H4 (cell line): Measurements from ENCODE around the gene MAPRE2. TPM values are rescaled to one million over a fixed set of nuclear protein-coding genes. Genes with fewer than 3 reads are reported as not detected.
"Not testable (repeated sequence)": the region's sequence is repeated elsewhere in the genome, so short reads cannot be mapped to it uniquely, and the experiment has no call there.

Experiments
- DNase-seq: peaks from one replicate; pipeline ENCODE4 v3.0.0-alpha.2; 2015; ENCODE audit warnings: low spot score
- total RNA-seq: library from RNA; depleted of rRNA; stranded (reverse); fragments of >200 nt; shearing (Covaris generic); gene quantifications from 2 replicates; pipeline ENCODE4 v1.2.3, GENCODE V29; 2014

The MAPRE2 gene
- total RNA-seq, 1 experiment from 2014 or later: 32.6 TPM

DNA sequence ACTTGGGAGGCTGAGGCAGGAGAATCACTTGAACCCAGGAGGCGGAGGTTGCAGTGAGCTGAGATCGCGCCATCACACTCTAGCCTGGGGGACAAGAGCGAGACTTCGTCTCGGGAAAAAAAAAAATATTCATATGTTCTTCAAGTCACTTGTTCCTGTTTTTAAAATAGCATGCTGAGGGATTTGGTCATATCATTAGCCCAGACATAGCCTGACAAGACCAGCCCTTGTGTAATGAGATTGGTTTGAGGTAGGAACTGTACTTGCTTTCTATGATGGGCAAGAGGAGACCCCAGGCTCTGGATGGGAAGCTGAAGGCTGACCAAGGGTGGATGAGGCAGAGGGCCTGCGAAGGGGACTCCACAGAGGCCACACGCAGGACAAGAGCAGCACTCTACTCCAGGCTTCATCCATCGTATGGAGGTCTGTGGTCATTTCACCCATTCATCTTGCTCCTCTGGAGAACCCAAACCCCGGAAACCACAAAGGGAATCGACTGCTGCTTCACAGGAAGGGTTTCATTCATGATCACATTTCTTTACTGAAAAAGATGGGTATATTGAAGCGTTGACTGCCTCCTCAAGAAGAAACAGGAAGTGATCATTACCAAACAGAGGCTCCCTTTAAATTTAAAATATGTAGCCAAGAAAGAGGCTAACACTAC is 112.5 kb downstream of the MAPRE2 start:
- DNase-seq: no peak

DNA sequence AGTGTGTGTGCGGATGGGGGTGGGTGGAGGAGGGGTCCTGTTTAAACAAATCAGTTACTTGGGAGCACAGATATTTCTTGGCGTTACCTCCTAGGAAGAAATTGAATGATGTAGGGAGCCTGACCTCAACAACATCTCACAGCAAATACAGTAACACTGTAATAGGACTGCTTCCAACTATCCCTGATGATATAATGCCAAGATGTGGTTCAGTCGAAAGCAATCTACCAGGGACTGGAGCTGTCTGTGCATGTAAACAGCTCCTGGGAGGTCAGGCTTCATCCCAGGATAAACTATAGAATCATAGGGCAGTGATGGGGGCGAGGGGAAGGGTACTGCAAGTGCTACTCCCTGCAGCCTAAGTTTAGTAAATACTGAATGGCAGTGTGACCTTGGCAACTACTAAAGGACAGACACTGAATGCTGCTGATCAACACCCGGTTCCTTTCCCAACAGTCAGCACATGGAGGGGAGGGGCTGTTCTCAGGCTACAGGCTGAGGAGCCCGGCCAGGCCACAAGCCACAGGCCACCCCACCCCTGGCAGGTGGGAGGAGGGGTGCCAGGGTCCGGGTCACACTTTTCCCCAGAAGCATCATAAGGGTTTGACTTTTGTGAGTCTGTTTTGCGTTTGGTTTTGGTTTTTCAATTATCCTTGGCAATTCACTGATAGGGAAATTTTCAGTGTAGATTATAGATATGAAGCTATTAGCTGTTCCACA is 114.3 kb downstream of the MAPRE2 start:
- no peak for DNase-seq

DNA sequence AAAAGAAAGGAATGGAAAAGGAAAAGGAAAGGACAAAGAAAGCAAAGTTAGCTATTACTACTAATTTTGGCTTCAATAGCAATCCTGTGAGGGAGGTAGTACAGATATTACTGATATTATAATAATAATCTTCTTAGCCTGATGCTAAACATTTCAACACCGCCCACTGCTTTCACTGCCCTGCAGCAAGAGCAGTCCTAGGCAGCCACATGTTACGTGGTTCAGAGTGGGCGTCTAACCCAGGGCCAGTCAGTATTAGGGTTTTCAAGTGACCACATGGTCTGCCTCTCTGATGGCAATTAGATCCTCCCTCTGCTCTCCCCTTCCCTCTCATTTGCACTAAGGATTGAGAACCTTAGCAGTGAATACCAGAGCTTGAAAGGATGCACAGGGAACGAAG is 116.0 kb downstream of the MAPRE2 start:
- DNase-seq: no peak

DNA sequence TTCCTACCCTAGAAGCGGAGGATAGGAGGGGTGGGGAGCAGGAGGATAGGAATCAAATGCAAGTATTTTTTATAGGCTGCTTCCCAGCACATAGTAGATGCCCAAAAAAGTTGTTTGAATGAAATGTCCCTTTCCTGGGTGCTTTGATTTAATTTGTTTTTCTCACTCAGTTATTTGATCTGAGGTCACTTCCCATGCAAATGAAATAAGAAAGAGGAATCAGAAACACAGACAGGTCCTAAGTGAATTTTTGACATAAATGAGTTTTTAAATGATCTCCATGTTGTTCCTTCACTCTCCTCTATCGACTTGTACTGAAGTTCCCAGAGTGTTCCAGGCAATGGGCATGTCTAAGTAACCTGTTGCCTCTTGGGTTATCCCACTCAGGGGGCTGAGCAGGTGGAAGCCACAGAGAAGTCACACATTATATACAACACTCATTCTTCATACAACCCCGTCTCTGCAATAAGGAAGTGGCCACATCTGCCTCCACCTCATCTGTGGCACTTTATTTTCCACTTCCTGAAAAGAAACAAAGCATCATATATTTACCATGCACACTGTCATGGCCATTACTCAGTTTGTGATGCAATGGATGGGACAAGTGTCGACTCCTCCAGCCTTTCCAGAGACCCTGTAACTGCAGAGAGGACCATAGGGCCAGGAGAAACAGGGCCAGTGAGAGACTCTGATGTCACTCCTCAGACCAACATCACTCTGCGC is 117.7 kb downstream of the MAPRE2 start:
- DNase-seq: no peak

DNA sequence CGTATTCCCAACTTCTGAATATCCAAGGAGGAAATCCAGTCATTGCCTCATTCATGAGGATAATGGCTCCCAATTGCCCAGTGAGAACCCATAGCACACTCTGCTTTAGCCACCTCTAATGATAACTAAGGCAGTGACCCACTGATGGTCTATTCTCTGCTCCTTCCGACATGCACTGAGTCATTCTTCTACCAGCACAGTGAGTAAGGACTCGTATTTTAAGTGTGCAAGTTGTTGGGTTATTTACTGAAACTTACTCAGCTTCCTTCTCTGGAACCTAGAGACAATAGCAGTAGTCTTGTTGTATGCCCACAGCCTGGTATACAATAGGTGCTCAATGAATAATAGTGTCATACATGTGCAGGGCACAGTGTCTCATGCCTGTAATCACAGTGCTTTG is 118.6 kb downstream of the MAPRE2 start:
- no peak for DNase-seq

DNA sequence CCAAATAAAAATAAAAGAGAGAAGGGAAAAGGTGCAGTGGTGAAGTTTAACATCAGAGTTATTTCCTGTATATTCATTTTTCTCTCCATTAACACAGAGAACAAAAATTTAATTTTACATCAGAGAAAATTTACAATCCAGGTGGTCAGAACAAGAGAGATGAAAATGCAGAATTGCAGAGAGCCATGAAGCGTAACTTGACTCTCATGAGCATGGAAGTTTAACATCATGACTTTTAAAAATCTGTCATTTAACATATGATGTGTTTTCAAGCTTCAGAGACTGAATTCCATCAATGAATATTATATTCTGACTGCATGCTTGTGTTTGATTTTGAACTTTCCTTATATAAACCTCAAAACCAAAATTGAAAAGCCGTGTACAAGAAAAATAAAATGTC is 120.3 kb downstream of the MAPRE2 start:
- no peak for DNase-seq

DNA sequence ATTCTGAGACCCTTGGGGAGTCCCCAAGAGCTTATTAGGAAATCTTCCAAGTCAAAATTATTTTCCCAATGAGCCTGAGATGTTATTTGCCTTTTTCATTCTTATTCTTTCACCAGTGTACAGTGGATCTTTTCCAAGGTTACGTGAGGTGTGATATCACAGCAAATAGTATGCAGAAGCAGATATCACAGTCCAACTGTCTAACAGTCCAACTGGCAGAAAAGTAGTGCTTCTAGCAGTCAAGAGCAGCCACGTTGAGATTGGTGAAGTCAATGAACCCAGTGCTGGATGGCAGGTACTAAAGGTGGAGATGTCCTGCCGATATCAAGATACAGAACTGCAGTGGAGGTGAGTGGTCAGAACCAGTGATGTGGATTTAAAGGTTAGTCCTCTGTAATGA is 120.7 kb downstream of the MAPRE2 start:
- no peak for DNase-seq

DNA sequence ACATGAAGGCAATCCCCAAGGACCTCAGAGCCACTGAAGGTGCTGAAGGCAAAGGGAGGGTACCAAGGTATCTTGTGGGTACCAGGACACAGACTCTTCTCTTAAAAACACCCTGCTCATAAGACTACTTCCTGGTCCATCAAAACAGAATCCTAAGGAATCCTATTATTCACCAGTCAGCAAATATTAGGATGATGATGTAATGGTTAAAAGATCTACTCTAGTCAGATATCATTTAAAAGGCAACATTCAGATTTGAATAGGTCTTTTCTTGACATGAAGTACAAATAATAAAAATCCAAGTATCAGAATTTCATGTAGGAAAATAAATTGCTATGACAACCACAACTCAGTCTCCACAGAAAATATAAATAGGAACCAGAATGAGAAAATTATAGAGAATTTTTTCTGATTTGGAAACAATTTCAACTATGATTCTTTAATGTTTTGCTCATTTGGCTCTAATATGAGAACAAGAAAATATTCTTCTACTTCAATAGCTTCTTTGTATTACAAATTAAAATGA is 121.9 kb downstream of the MAPRE2 start:
- DNase-seq: no peak

DNA sequence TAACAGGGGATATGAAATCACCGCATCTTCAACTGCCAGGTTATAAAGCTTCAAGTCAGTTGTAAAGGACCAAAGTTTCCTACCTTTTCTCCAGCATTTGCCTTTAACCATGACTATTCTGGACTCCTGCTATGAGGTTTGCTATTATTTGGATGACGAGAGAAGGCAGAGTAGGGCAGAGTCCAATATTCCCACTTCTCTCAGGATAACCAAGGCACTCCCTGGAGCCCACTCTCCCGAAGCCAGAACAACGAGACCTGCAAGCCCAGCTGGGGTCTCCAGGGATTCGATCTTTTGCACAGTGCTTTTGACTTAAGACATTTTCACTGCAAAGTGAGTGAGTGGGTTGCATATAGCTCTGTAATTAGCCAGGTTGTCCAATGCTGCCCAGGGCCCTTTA is 122.5 kb downstream of the MAPRE2 start:
- DNase-seq: no peak

DNA sequence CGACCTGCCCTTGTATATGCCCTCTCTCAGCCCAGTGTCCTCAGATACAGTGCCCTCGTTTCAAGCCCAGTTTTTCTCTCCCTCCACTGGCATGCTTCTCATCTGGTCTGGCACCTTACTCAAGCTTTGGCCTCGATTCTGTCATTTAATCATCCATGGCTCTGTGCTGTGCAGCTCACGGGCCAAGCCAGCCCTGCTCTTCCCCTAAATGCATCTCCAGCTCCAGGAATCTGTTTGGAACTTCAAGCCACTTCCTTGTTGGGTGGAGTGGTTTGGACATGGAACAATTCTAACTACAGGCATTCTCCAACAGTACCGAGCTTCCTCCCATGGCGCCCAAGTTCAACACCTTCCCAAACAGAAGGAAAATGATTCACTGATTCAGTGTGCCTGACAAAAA is 122.9 kb downstream of the MAPRE2 start:
- DNase-seq: no peak

DNA sequence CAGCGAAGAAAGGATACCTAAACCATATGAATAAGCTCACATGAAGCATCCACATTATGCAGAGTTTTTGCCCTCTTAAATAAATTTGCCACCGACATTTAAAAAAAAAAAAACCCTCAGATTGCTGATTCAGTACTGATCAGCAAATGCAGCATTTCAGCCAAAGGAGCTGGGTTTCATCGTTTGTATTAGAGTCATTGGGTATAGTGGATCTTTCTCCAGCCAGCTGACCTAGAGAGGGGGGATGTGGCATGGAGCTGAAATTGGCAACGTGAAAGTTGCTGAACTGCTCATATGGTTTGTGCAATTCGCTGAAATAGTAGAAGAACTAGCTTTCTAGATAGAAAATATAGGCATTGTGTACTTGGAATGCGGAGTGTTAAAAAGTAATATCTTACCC is 126.1 kb downstream of the MAPRE2 start:
- no peak for DNase-seq

DNA sequence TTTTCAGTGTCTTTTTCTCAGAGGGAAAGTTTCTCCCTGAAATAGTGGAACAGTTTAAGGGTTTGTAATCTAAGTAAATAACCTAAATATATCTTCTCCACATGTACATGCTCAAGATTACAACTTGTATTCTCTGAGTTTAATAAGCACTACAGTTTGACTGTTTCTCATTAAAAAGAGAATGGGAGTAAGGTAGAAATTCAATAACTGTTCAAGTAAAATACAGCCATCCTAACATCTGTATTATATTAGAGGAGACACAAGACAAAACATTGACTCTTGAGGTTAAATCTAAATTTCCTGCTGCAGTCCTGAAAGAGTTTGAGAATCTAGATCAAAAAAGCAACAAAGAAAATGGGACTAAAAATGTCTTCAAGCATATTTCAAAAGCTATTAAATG is 126.6 kb downstream of the MAPRE2 start:
- no peak for DNase-seq

DNA sequence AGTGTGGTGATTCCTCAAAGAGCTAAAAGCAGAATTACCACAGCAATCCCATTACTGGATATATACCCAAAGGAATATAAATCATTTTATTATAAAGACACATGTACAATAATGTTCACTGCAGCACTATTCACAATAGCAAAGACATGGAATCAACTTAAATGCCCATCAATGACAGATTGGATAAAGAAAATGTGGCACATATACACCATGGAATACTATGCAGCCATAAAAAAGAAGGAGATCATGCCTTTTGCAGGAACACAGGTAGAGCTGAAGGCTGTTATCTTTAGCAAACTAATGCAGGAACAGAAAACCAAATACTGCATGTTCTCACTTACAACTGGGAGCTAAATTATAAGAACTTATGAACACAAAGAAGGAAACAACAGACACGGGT is 129.1 kb downstream of the MAPRE2 start:
- DNase-seq: not testable (repeated sequence)

DNA sequence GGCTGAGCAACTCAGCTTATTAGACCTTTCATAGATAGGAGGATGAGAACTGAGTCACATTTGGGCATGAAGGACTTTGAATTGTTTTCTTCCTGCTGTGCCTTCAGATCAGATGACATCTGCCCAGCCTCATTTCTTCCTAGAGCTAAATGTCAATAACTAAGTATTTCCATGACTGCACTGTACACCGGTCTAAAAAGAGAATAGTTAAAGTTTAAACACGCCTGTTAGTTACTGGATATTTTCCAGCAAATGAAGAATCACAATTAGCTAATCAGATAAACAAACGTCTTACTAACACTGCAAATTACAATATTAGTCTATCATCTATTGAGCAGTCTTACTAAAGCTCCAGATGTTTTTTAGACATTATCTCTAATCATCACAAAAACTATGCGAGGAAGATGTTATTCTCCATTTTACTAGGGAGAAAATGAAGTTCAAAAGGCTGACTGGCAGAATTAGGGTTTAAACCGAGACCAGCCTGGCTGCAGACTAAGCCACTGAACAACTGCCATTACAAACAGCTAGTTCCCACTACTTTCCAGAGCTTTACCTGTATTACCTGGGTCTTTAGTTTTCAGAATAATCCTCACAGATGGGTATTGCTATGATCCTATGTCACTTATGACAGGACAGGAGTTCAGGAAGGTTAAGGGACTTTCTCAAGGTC is 130.2 kb downstream of the MAPRE2 start:
- no peak for DNase-seq

DNA sequence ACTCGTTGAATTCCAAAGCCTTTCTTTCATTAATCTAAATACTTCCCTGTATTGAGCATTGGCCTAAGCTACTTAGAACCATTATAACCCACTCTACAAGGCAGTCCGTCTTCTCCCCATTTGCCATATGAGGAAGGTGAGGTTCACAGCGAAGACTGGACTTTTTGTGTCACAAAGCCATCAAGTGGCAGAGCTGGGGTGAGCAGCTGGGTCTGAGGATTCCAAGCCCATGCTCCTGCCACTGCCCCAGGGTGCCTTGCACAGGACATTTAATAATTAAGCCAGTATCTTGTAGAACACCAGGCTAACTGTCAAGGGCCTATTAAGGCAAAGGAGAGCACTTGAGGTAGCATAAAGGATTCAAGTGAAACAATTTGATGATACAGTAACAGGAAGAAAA is 130.8 kb downstream of the MAPRE2 start:
- no peak for DNase-seq

DNA sequence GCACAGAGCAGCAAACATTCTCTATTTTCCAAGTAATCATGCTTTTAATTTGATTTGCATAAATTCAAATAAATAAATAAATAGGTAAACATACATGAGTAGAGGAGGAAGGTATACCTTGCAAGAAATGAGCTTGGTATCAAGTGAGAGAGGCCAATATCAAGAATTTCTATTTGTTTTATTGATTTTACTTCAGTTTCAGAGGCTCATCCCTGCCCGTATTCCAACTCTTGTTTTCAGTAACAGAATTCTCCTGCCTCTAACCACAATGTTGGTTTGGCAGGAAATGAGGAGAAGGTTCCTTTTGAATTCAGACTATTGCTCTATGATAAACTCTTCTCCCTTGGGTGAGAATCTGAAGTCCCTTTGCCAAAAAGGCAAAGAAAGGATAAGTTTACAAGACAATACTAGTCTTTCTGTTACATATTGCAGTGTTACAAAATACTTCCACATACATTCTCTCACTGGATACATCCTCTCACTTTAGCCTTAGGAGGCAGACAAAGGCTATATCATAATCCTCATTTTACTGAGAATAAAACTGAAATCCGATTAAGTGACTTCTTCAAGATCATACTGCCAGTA is 131.3 kb downstream of the MAPRE2 start:
- DNase-seq: no peak

DNA sequence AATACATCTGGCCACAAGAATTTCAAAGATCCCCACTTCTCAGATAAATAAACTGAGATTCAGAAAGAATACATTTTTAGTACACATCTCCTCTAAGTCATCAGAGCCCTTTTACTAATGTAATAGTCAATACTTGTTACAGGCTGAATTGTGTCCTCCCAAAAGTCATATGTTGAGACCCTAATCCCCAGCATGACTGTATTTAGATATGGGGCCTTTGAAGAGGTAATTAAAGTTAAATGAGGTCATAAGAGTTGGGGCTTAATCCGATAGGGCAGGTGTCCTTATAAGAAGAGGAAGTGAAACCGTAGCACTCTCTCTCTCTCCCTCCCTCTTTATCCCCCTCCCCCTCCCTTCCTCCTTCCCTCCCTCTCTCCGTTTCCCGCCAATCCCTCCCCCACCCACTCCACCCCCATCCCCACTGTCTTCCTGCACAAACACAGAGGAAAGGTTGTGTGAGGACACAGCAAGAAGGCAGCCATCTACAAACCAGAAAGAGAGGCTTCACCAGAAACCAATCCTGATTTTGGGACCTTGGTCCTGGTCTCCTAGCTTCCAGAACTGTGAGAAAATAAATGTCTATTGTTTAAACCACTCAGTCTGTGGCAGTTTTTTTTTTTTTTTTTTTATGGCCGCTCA is 133.0 kb downstream of the MAPRE2 start:
- DNase-seq: no peak

DNA sequence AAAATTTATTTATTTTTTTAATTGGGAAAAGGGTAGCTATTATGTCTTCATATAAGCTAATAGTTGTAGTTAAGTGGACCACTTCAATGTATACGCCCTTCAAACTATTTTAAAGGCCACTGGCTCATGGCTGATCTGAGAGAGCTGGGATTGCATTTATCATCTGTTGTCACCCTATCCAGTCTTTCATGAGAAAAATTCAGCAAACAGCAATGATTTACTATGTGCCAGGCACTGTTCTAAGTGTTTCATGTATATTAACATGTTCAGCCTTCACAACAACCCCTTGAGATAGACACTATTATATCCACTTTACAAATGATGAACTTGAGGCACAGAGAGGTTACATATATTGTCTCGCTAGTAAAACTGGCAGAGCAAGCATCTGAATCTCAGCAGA is 133.5 kb downstream of the MAPRE2 start:
- no peak for DNase-seq

DNA sequence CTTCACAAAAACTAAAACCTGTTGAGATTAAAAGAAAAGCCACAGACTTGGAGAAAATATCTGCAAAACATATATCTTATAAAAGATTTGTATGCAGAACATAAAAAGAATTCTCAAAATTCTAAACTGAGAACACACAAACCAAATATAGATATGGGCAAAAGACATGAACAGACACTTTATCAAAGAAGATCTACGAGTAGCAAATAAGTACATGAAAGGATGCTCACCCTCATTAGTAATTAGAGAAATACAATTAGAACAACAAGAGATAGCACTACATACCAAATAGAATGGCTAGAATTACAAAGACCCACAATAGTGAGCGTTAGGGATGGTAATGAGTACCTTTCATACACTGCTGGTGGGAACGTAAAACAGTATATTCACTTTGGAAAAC is 135.7 kb downstream of the MAPRE2 start:
- no peak for DNase-seq

DNA sequence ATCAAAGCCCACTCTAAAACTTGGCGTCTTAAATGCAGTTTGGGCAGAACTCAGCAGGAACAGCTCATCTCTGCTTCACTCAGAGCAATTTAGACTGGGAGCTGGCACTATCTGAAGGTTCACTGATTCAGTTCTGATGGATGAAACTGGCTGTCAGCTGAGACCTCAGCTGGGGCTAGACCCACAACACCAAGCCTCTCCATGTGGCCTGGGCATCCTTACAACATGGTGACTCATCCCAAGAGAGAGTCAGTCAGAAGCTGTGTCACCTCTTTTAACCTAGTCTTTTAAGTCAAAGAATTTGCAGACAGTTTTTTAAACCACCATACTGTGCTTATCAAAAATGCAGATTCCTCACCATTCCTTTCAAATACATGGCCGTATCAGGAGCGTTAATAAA is 137.0 kb downstream of the MAPRE2 start:
- DNase-seq: peak; percentile 63

DNA sequence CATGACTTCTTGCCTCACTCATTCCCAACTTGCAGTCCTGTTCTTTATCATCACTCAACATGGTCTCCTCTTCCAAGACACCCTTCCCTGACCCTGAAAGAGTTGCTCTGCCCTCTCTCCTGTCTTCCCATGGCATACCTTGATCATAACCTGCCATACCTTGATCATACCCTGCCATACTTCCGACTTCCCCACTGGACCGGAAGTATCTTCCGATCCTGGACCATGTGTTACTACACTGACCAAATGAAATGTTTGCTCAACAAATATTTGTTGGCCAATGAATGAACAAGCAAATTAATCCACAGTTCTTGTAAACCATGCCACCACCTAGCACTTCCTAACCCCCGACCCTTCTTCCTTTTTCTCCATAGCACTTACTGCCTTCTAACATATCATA is 138.7 kb downstream of the MAPRE2 start:
- no peak for DNase-seq
